Activated effector memory CD4-positive, alpha-beta T cell treated with anti-CD3 and anti-CD28 coated beads, Interleukin-2, amount 50 U/mL, for 16 hours (primary cell): Measurements from ENCODE around the gene MSX1.

ENCODE experiments used
- DNase-seq: peaks from one replicate; pipeline ENCODE4 v3.0.0-alpha.2; 2020

MSX1 gene

GRCh38 chr4:4871242-4871572 is 11.7 kb downstream of the MSX1 start:
- no peak for DNase-seq

GRCh38 chr4:4871573-4872313 is 12.3 kb downstream of the MSX1 start:
- no peak for DNase-seq

GRCh38 chr4:4872314-4872903 is 12.9 kb downstream of the MSX1 start:
- no peak for DNase-seq

- DNase-seq: no peak
Measured at GRCh38 chr4:4873203-4873602, 13.7 kb downstream of the MSX1 start.

GRCh38 chr4:4874254-4874653 is 14.8 kb downstream of the MSX1 start:
- no peak for DNase-seq

- no peak for DNase-seq
Measured at GRCh38 chr4:4875147-4875546, 15.7 kb downstream of the MSX1 start.

GRCh38 chr4:4875611-4876010 is 16.1 kb downstream of the MSX1 start:
- no peak for DNase-seq

- no peak for DNase-seq
Measured at GRCh38 chr4:4876945-4877661, 17.6 kb downstream of the MSX1 start.

- no peak for DNase-seq
Measured at GRCh38 chr4:4880492-4880891, 21.0 kb downstream of the MSX1 start.

GRCh38 chr4:4881432-4881831 is 22.0 kb downstream of the MSX1 start:
- DNase-seq: no peak

GRCh38 chr4:4884611-4885010 is 25.1 kb downstream of the MSX1 start:
- no peak for DNase-seq

- no peak for DNase-seq
Measured at GRCh38 chr4:4887426-4887825, 28.0 kb downstream of the MSX1 start.

- no peak for DNase-seq
Measured at GRCh38 chr4:4888695-4889094, 29.2 kb downstream of the MSX1 start.

- no peak for DNase-seq
Measured at GRCh38 chr4:4889781-4890180, 30.3 kb downstream of the MSX1 start.

GRCh38 chr4:4890574-4891255 is 31.2 kb downstream of the MSX1 start:
- no peak for DNase-seq

GRCh38 chr4:4893721-4894120 is 34.3 kb downstream of the MSX1 start:
- no peak for DNase-seq

- no peak for DNase-seq
Measured at GRCh38 chr4:4899202-4899925, 39.9 kb downstream of the MSX1 start.

- DNase-seq: no peak
Measured at GRCh38 chr4:4901877-4902276, 42.4 kb downstream of the MSX1 start.

- no peak for DNase-seq
Measured at GRCh38 chr4:4912155-4912554, 52.7 kb downstream of the MSX1 start.

- no peak for DNase-seq
Measured at GRCh38 chr4:4913147-4913561, 53.7 kb downstream of the MSX1 start.
